Tibial nerve (tissue), 4 donors: ENCODE measurements around the gene SHANK2. TPM values are rescaled to one million over a fixed set of nuclear protein-coding genes. Genes with fewer than 3 reads are reported as not detected.

Experiments used
- DNase-seq, 2 donors: peaks; one replicate each; pipeline ENCODE4 v3.0.0-alpha.2; 2019; ENCODE audit warnings: low spot score in 2 of 2
- H3K27ac ChIP-seq, 4 donors: fragments of 200-600 bp; sonication (generic) in 3 of 4; one replicate each; pipeline ENCODE4 v1.5.1; 2017 to 2019; ENCODE audit warnings: mild to moderate bottlenecking in 1 of 4
- H3K27me3 ChIP-seq, 2 donors: fragments of 200-600 bp; sonication (generic) in 1 of 2; one replicate each; pipeline versions ENCODE4 v1.5.1 to v1.6.0; 2017 to 2019
- H3K36me3 ChIP-seq, 3 donors: fragments of 200-600 bp; sonication (generic); one replicate each; pipeline ENCODE4 v1.5.1; 2018 to 2019
- H3K4me1 ChIP-seq, 4 donors: fragments of 200-600 bp; sonication (generic) in 3 of 4; one replicate each; pipeline ENCODE4 v1.5.1; 2017 to 2019
- H3K4me3 ChIP-seq, 4 donors: fragments of 200-600 bp; sonication (generic) in 3 of 4; one replicate each; pipeline ENCODE4 v1.5.1; 2017 to 2019; ENCODE audit warnings: mild to moderate bottlenecking in 1 of 4, moderate library complexity in 1 of 4
- H3K9me3 ChIP-seq, 4 donors: fragments of 200-600 bp; sonication (generic) in 3 of 4; one replicate each; pipeline ENCODE4 v1.5.1; 2017 to 2019
- EP300 ChIP-seq, 2 donors: sonication (generic); formaldehyde crosslinking; IDR thresholded peaks; one replicate each; pipeline ENCODE4 v1.6.1; 2017; ENCODE audit warnings: antibody characterized with exemption in 2 of 2, mild to moderate bottlenecking in 1 of 2
- POLR2A ChIP-seq, 2 donors: fragments of 450-650 bp; IDR thresholded peaks; one replicate each; pipeline ENCODE4 v1.6.1; 2017; ENCODE audit warnings: antibody characterized with exemption in 2 of 2, mild to moderate bottlenecking in 2 of 2, moderate library complexity in 2 of 2
- WGBS, 2 donors: methylation state at CpG; one replicate each; pipeline ENCODE4 v1.1.5; 2018; 5-methylcytosine and 5-hydroxymethylcytosine counted together
- total RNA-seq, 4 donors: library from RNA; depleted of rRNA; stranded (reverse); fragments of >200 nt; gene quantifications; one replicate each; pipeline ENCODE4 v1.1.0, GENCODE V29; 2016
- TF ChIP-seq, protein P1 (sequence below), 5 experiments: fragments of 200-600 bp in 3 of 5; fragments of 450-650 bp in 2 of 5; sonication (generic) in 3 of 5; IDR thresholded peaks; one replicate each; pipeline ENCODE4 v1.5.1; 2016 to 2019; ENCODE audit warnings: antibody characterized with exemption in 5 of 5, mild to moderate bottlenecking in 3 of 5, moderate library complexity in 2 of 5

Gene SHANK2
- total RNA-seq, 4 donors from 2014 or later, result 0.20 to 2.0 (median 1.4) TPM

DNA sequence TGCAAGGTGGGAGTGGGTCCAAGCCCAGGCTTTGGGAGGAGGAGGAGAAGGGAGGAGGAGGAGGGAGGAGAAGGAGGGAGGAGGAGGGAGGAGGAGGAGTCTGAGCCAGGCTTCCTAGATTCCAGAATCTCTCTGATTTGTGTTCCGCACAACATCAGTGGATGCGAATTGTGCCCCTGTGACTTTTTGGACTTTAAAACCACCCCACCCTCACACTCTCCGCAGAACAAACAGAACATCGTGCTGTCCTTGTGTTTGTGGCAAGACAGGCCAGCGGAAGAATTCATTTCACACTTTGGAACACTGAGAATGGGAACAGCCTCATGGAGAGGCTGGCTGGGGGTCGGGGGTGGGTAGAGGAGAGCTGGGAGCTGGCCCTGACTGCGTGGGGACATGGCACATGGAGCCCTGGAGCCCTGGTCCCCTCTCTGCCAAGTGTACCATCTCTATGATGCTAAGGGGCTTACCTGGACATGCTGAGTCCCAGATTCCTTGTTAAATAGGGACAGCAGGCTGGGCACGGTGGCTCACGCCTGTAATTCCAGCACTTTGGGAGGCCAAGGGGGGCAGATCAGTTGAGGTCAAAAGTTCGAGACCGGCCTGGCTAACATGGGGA lies 16.4 kb upstream of the SHANK2 start:
- DNase-seq, result no peak
- 85% methylated on average over 11 of the region's 11 CpGs for WGBS, 2 donors
- no peak for TF ChIP-seq EP300 (IDR thresholded peaks at IDR 0.05)
- TF ChIP-seq, protein P1, sequence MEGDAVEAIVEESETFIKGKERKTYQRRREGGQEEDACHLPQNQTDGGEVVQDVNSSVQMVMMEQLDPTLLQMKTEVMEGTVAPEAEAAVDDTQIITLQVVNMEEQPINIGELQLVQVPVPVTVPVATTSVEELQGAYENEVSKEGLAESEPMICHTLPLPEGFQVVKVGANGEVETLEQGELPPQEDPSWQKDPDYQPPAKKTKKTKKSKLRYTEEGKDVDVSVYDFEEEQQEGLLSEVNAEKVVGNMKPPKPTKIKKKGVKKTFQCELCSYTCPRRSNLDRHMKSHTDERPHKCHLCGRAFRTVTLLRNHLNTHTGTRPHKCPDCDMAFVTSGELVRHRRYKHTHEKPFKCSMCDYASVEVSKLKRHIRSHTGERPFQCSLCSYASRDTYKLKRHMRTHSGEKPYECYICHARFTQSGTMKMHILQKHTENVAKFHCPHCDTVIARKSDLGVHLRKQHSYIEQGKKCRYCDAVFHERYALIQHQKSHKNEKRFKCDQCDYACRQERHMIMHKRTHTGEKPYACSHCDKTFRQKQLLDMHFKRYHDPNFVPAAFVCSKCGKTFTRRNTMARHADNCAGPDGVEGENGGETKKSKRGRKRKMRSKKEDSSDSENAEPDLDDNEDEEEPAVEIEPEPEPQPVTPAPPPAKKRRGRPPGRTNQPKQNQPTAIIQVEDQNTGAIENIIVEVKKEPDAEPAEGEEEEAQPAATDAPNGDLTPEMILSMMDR (IDR thresholded peaks at IDR 0.05), result no peak
- no peak for TF ChIP-seq POLR2A (IDR thresholded peaks at IDR 0.05)
- Histone ChIP-seq H3K36me3 (no peaks in the 10 kb centered on the region), H3K4me1 (no peaks in the 10 kb centered on the region), H3K27me3 (no peaks in the 10 kb centered on the region), H3K9me3 (peaks cover 0 to 15% (median 0%) of the 10 kb centered on the region in 4 donors), H3K27ac (no peak overlapping the region), H3K4me3 (no peak overlapping the region)

DNA sequence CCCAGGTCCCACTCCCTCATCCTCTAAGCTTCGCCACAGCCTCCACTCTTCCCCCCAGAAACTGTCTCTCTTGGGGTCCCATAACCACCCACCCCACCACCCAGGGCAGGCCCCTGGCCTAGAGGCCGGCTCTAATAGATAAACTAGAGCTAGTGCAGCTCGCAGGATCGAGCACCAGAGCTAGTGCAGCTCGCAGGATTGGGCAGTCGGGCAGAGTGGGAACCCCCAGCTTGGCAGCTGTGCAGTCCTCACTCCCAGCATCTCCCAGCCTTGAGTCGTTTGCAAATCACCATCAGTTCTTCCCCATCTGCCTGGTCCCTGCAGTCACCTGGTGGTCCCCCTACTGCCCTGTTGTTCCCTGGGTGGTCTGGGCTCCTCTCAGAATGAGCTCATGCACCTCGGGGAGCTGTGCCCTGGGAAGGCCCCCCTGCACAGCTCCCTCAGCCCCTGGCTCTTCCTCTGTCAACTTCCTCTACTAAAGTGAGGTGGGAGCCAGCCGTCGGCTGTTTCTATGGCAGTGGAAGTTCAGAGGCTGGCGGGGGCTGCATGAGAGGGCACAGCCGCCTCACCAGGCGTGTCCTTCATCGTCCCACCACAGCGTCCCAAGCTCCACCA lies 15.5 kb upstream of the SHANK2 start:
- TF ChIP-seq POLR2A (IDR thresholded peaks at IDR 0.05), result no peak
- H3K36me3 ChIP-seq, result no peaks in the 10 kb centered on the region
- H3K9me3 ChIP-seq, result peaks cover 0 to 6% (median 0%) of the 10 kb centered on the region in 4 donors
- H3K27ac ChIP-seq, result no peak overlapping the region
- DNase-seq, result no peak
- no peaks in the 10 kb centered on the region for H3K4me1 ChIP-seq
- whole genome bisulfite sequencing, 2 donors, result 58 to 76% methylated on average over 12 to 15 of the region's 15 CpGs
- no peaks in the 10 kb centered on the region for H3K27me3 ChIP-seq
- H3K4me3 ChIP-seq, result no peak overlapping the region

DNA sequence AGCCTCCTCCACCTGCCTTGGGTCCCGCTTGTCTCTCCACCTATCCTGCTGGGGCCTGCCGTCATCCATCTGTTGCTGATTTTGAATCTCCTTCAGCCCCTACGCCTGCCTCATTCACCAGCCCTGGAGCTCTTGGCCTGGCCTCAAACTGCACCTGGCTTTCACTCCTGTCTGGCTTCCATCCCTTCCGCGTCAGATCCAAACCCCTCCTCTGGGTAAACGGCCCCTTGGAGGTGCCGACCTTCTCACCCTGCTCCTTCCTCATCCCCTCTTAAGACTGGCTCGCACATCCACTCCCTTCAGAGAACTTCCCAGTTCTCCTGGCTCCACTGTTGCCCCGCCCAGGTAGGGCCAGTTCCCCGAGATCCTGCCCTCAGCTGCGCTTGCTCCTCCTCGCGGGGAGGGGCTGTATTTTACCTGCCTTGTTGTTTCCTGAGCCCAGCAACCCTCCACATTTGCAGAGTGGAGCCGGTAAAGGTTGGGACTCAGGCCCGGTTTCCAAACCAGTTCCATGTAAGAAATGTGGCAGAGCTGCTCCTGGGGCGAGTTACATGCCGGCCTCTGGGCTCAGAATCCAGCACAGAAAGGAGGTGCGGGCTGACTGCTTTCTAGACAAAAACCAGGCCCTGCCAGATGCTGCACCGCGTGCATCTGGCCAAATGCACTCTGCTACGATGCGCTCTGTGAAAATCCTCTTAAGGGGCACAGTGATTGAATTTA lies 13.9 kb upstream of the SHANK2 start:
- 53 to 60% methylated on average over 22 of the region's 22 CpGs for WGBS, 2 donors
- Histone ChIP-seq H3K4me1 (no peaks in the 10 kb centered on the region), H3K4me3 (no peak overlapping the region), H3K9me3 (no peaks in the 10 kb centered on the region), H3K36me3 (no peaks in the 10 kb centered on the region), H3K27me3 (no peaks in the 10 kb centered on the region), H3K27ac (no peak overlapping the region)
- no peak for DNase-seq
- TF ChIP-seq EP300 (IDR thresholded peaks at IDR 0.05), result no peak
- no peak for TF ChIP-seq POLR2A (IDR thresholded peaks at IDR 0.05)
- TF ChIP-seq, protein P1 (IDR thresholded peaks at IDR 0.05), result no peak

DNA sequence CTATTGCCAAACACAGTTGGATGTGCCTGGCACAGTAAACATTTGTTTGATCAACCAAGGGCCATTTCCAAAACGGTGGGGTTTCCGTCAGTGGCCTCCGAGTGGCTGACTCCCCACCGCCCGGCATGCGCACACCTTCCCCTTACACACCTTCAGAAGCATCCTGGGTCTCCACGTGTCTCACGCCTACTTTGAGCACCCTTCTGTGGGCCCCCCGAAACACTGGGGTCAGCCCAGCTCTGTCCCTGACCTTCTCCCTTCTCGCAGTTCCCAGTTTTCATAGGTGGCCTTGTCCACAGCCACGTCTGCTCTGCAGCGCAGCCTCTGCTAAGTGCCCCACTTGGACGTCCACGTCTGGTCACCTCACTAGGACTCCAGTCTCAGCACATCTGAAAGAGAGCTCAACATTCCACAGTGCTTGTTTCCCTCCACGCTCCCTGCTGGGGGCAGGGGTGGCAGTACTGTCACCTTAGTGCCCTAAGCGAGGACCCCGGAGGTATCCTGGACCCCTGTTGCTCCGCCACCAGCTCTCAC lies 13.2 kb upstream of the SHANK2 start:
- TF ChIP-seq EP300 (IDR thresholded peaks at IDR 0.05) (no peak), POLR2A (IDR thresholded peaks at IDR 0.05) (no peak)
- TF ChIP-seq, protein P1 (IDR thresholded peaks at IDR 0.05), result no peak
- H3K36me3 ChIP-seq, result no peaks in the 10 kb centered on the region
- H3K27me3 ChIP-seq, result no peaks in the 10 kb centered on the region
- H3K9me3 ChIP-seq, result no peaks in the 10 kb centered on the region
- no peak overlapping the region for H3K4me3 ChIP-seq
- no peaks in the 10 kb centered on the region for H3K4me1 ChIP-seq
- no peak for DNase-seq
- H3K27ac ChIP-seq, result no peak overlapping the region
- WGBS, 2 donors, result 79% methylated on average over 16 to 18 of the region's 18 CpGs

DNA sequence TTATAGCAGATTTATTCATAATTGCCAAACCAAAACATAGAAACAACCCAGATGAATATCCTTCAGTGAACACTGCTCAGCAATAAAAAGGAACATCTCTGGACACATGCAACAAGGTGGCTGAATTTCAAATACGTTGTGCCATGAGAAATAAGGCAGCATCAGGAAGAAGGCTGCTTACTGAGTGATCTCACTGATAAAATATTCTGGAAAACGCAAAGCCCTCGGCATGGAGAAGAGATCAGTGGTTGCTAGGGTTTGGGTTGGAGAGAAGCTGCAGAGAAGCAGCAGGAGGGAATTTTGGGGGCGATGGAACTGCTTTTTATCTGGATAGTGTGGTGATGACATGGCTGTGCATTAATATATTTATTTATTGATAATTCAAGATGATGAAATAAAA lies 11.0 kb upstream of the SHANK2 start:
- no peak for TF ChIP-seq EP300 (IDR thresholded peaks at IDR 0.05)
- TF ChIP-seq, protein P1 (IDR thresholded peaks at IDR 0.05), result no peak
- TF ChIP-seq POLR2A (IDR thresholded peaks at IDR 0.05), result no peak
- no peak for DNase-seq
- H3K4me3 ChIP-seq, result no peak overlapping the region
- no peaks in the 10 kb centered on the region for H3K27me3 ChIP-seq
- 20 to 28% methylated on average over 4 of the region's 4 CpGs for WGBS, 2 donors
- no peaks in the 10 kb centered on the region for H3K4me1 ChIP-seq
- no peaks in the 10 kb centered on the region for H3K36me3 ChIP-seq
- H3K27ac ChIP-seq, result no peak overlapping the region
- H3K9me3 ChIP-seq, result peaks cover 0 to 11% (median 1%) of the 10 kb centered on the region in 4 donors
